LNCaP clone FGC (cell line): Measurements from ENCODE around the gene MACF1.

ENCODE experiments used
- DNase-seq: peaks from one replicate; pipeline ENCODE4 v3.0.0-alpha.2; 2011; ENCODE audit warnings: low read depth
- H3K4me3 ChIP-seq: 2 replicates; pipeline ENCODE4 v1.5.1; 2011; ENCODE audit warnings: mild to moderate bottlenecking, low read depth, low read length, control low read depth
- TF ChIP-seq, protein P1 (sequence below): IDR thresholded peaks from 2 replicates; pipeline ENCODE4 v1.5.1; 2012; ENCODE audit warnings: mild to moderate bottlenecking; ENCODE audit not compliant: control insufficient read depth, insufficient read depth; ENCODE audit errors: extremely low read depth

The MACF1 gene

DNA sequence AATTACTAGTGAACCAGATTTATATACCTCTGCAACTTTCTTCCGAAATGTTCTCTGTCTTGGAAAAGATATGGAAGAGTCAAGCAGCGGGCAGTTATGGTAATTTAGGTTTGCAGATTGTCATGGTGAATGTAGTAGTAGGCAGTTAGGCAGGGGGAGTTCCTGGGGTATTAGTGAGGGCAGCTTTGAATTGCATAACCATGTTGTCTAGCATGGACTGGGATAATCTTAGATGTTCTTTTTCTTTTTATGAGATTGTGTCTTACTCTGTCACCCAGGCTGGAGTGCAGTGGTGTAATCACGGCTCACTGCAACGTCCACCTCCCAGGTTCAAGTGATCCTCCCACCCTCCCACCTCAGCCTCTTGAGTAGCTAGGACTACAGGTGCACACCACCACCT is 25.0 kb downstream of the MACF1 start:
- TF ChIP-seq, protein P1, sequence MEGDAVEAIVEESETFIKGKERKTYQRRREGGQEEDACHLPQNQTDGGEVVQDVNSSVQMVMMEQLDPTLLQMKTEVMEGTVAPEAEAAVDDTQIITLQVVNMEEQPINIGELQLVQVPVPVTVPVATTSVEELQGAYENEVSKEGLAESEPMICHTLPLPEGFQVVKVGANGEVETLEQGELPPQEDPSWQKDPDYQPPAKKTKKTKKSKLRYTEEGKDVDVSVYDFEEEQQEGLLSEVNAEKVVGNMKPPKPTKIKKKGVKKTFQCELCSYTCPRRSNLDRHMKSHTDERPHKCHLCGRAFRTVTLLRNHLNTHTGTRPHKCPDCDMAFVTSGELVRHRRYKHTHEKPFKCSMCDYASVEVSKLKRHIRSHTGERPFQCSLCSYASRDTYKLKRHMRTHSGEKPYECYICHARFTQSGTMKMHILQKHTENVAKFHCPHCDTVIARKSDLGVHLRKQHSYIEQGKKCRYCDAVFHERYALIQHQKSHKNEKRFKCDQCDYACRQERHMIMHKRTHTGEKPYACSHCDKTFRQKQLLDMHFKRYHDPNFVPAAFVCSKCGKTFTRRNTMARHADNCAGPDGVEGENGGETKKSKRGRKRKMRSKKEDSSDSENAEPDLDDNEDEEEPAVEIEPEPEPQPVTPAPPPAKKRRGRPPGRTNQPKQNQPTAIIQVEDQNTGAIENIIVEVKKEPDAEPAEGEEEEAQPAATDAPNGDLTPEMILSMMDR: no peak
- DNase-seq: no peak
- H3K4me3 ChIP-seq: no peak overlapping the region

DNA sequence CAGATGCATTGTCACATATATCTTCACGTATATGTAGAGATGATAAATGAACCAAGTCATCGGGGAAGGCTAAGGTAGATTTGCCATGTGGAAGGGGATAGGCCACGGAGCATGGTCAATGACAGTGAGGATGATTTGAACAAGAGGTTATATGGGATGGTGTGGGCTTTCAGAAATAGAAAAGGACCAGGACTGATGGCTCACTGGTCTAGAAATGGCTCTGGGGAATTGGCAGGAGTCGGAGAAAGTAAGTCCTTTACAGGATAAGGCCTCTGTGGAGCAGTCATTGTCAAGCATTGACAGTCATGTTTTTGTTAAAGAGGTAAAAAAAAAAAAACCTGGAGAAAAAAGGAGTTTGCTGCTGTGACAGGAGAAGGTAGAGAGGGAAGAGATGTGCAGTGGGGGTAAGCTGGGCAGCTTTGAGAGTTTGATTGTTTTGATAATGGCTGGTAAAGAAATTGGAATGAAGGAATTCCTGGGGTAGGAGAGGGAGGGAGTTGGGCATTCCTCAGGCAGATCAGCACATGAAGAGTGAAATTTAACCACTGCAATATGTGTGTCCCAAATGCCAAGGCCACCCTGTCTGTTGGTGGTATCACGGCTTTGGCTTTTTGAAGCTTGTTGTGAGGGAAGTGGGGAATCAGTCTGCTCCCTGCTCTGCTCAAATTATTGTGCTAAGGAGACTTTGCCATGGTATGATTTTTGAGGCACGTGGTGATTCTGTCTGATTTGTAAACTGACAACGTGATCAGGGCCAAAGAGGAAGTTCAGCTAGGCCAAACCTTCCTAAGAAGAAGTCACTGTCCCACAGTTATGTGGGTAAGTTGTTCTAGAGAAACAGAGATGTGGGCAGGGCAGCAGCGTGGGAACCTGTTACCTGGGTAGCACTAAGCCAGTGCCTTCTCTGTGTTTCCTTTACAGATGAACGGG is 26.0 kb downstream of the MACF1 start:
- TF ChIP-seq, protein P1: no peak
- DNase-seq: no peak
- H3K4me3 ChIP-seq: no peak overlapping the region

DNA sequence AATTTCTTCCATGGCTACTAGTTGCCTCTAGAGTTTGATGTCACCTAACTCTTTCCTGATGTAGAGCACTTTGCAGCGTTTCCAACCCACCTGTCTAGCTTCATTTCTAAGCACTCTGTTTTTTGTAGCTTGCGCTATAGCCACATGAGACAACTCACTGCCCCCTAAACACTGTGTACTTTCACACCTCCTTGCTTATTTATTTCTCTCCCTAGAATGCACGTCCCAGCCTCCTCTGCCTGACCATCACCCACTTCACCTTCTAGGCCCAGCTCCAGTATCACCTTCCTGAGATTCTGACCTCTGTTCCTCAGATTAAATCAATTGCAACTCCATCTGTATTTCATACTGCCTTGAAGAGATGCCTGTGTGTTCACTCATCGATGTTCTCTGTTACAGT is 32.5 kb downstream of the MACF1 start:
- no peak overlapping the region for H3K4me3 ChIP-seq
- TF ChIP-seq, protein P1: no peak
- no peak for DNase-seq

DNA sequence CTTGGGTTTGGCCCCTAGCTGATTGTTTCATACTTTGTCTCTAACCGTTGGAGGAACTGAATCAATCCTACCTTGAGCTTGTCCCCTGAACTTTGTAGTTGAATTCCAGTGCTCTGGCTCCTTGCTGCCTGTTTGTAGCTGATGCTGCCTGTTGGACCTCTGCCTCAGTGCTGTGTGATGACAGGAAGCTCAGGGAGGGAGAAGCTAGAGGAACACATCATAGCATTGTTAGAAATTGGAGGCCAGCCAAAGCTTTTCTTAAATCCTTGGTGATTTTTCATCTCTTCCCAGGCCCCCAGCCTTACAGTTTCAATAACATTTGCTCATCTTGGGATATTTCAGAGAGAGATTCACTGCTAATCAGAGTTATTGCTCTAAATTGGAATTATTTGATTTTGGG is 34.0 kb downstream of the MACF1 start:
- DNase-seq: no peak
- no peak overlapping the region for H3K4me3 ChIP-seq
- TF ChIP-seq, protein P1: no peak

DNA sequence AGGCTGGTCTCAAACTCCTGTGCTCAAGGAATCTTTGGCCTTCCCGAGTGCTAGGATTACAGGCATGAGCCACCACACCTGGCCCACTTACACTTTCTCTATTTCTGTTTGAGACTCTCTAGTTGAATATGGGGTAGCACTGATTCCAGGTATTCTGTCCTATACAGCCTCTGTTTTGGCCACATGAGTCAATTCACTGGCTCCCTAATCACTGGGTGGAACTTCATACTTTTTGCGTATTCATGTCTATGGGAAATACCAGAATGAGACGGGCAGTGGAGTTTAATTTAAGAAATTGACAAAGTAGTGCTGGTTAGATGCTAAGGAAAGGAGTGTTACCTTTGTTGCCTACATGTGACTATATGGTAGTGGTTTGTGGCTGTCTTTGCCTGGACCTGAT is 35.5 kb downstream of the MACF1 start:
- no peak overlapping the region for H3K4me3 ChIP-seq
- TF ChIP-seq, protein P1: no peak
- DNase-seq: no peak

DNA sequence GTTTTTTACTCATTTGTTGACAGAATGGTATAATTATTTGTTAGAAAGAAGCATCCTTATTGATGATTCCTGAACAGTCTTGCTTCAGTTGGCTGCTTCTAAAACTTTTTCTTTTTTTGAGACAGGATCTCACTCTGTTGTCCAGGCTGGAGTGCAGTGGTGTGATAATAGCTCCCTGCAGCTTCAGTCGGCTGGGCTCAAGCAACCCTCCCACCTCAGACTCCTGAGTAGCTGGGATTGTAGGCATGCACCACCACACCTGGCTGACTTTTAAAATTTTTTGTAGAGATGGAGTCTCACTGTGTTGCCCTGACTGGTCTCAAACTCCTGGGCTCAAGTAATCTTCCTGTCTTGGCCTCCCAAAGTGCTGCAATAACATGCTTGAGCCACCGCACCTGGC is 38.8 kb downstream of the MACF1 start:
- no peak overlapping the region for H3K4me3 ChIP-seq
- DNase-seq: no peak
- TF ChIP-seq, protein P1: no peak
